ENCODE measurements around the gene DDX24.

GRCh38 chr14:94074534-94074933, 6.5 kb downstream of the DDX24 start:
- TF ChIP-seq POLR2AphosphoS5 (IDR thresholded peaks at IDR 0.05) (no peak), POLR2A (IDR thresholded peaks at IDR 0.05) (no peak)

All from gastroesophageal sphincter (tissue), 2 donors.